A549 (cell line): ENCODE results near the gene PARD6B.

ENCODE experiments used
- NR3C1 ChIP-seq: fragments of >200 bp; sonication (Bioruptor Twin); formaldehyde crosslinking; IDR thresholded peaks from 3 replicates; pipeline ENCODE4 v1.6.1; 2017
- RFX5 ChIP-seq: fragments of 450-650 bp; IDR thresholded peaks from 2 replicates; pipeline ENCODE4 v1.7.1; 2014; ENCODE audit warnings: antibody characterized with exemption, mild to moderate bottlenecking, moderate library complexity
- USF2 ChIP-seq: fragments of 450-650 bp; IDR thresholded peaks from 2 replicates; pipeline ENCODE4 v1.6.1; 2014; ENCODE audit warnings: antibody characterized with exemption
- TF ChIP-seq, protein P1 (sequence below): IDR thresholded peaks from 2 replicates; pipeline ENCODE4 v1.6.1; 2012
- TF ChIP-seq, protein P2 (sequence below): fragments of >200 bp; sonication (Bioruptor Twin); formaldehyde crosslinking; IDR thresholded peaks from 3 replicates; pipeline ENCODE4 v1.5.1; 2016

GRCh38 chr20:50724851-50725723 lies 6.3 kb upstream of the PARD6B start:
- TF ChIP-seq USF2 (no peak), NR3C1 (no peak), RFX5 (no peak)
- TF ChIP-seq, protein P1, sequence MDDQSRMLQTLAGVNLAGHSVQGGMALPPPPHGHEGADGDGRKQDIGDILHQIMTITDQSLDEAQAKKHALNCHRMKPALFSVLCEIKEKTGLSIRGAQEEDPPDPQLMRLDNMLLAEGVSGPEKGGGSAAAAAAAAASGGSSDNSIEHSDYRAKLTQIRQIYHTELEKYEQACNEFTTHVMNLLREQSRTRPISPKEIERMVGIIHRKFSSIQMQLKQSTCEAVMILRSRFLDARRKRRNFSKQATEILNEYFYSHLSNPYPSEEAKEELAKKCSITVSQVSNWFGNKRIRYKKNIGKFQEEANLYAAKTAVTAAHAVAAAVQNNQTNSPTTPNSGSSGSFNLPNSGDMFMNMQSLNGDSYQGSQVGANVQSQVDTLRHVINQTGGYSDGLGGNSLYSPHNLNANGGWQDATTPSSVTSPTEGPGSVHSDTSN, result peak; percentile 38; the same call in 1 of the 2 replicates
- TF ChIP-seq, protein P2, sequence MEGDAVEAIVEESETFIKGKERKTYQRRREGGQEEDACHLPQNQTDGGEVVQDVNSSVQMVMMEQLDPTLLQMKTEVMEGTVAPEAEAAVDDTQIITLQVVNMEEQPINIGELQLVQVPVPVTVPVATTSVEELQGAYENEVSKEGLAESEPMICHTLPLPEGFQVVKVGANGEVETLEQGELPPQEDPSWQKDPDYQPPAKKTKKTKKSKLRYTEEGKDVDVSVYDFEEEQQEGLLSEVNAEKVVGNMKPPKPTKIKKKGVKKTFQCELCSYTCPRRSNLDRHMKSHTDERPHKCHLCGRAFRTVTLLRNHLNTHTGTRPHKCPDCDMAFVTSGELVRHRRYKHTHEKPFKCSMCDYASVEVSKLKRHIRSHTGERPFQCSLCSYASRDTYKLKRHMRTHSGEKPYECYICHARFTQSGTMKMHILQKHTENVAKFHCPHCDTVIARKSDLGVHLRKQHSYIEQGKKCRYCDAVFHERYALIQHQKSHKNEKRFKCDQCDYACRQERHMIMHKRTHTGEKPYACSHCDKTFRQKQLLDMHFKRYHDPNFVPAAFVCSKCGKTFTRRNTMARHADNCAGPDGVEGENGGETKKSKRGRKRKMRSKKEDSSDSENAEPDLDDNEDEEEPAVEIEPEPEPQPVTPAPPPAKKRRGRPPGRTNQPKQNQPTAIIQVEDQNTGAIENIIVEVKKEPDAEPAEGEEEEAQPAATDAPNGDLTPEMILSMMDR, result no peak
